HG02798 (cell line): Measurements from ENCODE around the gene SLC25A26.
"Not testable (repeated sequence)": the region's sequence is repeated elsewhere in the genome, so short reads cannot be mapped to it uniquely, and the experiment has no call there.

Source experiments
- ATAC-seq: cut with Tn5 transposase; IDR thresholded peaks from one replicate; pipeline ENCODE4 v1.9.1; 2021; ENCODE audit warnings: mild to moderate bottlenecking; ENCODE audit not compliant: unreplicated experiment, poor library complexity

SLC25A26 gene

GRCh38 chr3:66224220-66224619, 3.4 kb downstream of the SLC25A26 start:
- no peak for ATAC-seq

GRCh38 chr3:66226093-66226492, 5.3 kb downstream of the SLC25A26 start:
- ATAC-seq, result not testable (repeated sequence)

GRCh38 chr3:66227051-66227450, 6.2 kb downstream of the SLC25A26 start:
- ATAC-seq, result no peak

GRCh38 chr3:66227915-66228314, 7.1 kb downstream of the SLC25A26 start:
- no peak for ATAC-seq

- ATAC-seq, result no peak
These were observed 7.9 kb downstream of the SLC25A26 start for GRCh38 chr3:66228707-66229106.

- ATAC-seq, result no peak
These were observed 9.1 kb downstream of the SLC25A26 start for GRCh38 chr3:66229931-66230330.

GRCh38 chr3:66233033-66233432, 12.2 kb downstream of the SLC25A26 start:
- no peak for ATAC-seq

- ATAC-seq, result no peak
These were observed 15.5 kb downstream of the SLC25A26 start for GRCh38 chr3:66236281-66236680.

GRCh38 chr3:66237552-66237951, 16.8 kb downstream of the SLC25A26 start:
- ATAC-seq, result no peak

- no peak for ATAC-seq
These were observed 18.8 kb downstream of the SLC25A26 start for GRCh38 chr3:66239513-66240123.

- no peak for ATAC-seq
These were observed 20.7 kb downstream of the SLC25A26 start for GRCh38 chr3:66241466-66241865.

GRCh38 chr3:66242788-66243464, 22.1 kb downstream of the SLC25A26 start:
- ATAC-seq, result no peak

GRCh38 chr3:66248641-66249040, 27.8 kb downstream of the SLC25A26 start:
- no peak for ATAC-seq

GRCh38 chr3:66253790-66254620, 33.2 kb downstream of the SLC25A26 start:
- no peak for ATAC-seq

GRCh38 chr3:66255865-66256264, 35.1 kb downstream of the SLC25A26 start:
- no peak for ATAC-seq

GRCh38 chr3:66256806-66257205, 36.0 kb downstream of the SLC25A26 start:
- no peak for ATAC-seq

GRCh38 chr3:66259566-66260255, 38.9 kb downstream of the SLC25A26 start:
- ATAC-seq, result no peak

- ATAC-seq, result no peak
These were observed 39.6 kb downstream of the SLC25A26 start for GRCh38 chr3:66260431-66260830.

GRCh38 chr3:66261355-66261754, 40.6 kb downstream of the SLC25A26 start:
- no peak for ATAC-seq

- no peak for ATAC-seq
These were observed 44.8 kb downstream of the SLC25A26 start for GRCh38 chr3:66265649-66266048.

GRCh38 chr3:66266551-66266950, 45.8 kb downstream of the SLC25A26 start:
- ATAC-seq, result no peak
